ENCODE data around the gene USF2. TPM values are rescaled to one million over a fixed set of nuclear protein-coding genes. Genes with fewer than 3 reads are reported as not detected.

USF2 gene
- total and polyA plus RNA-seq, 2 of the 4 experiments (the other 2 are of a cell fraction), result 21.3 to 65.6 TPM

DNA sequence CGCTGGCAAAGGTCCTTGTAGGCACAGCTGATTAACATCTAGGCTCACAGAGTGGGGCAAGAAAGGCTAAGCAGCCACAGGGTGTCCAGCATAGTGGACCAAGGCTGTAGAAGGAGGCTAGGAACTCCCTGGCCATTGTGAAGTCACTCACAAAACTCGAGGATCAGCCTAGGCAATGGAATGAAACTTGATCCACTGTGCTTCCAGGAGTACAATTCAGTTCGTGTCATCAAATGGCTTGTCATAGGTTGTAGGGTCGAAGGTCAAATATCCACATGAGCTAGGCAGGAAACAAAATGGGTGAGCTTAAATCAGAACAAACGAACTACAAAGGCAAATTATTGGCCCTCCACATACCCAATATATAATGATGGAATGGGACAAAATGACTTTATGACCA, 35.9 kb upstream of the USF2 start:
- Histone ChIP-seq H3K18ac (ENCODE audit: low read depth, low read length) (no peak overlapping the region), H2AK9ac (replicated peaks; ENCODE audit: low read depth, low read length, poor library complexity) (no peak overlapping the region), H3K27ac (ENCODE audit: insufficient read depth, low read length) (no peak overlapping the region), H3K36me3 (ENCODE audit: control insufficient read depth, insufficient read depth, low read length) (no peaks in the 10 kb centered on the region), H3K9me3 (ENCODE audit: control insufficient read depth, insufficient read depth, low read length) (no peaks in the 10 kb centered on the region), H3K4ac (ENCODE audit: low read depth, low read length) (no peak overlapping the region), H4K20me1 (ENCODE audit: insufficient read depth, low read length) (no peaks in the 10 kb centered on the region), H4K8ac (ENCODE audit: low read depth in 2 of 2, low read length in 2 of 2) (no peak overlapping the region), H2AFZ (replicated peaks; ENCODE audit: low read length, poor library complexity) (no peak overlapping the region), H3K4me3 (ENCODE audit: insufficient read depth, low read depth, low read length) (no peak overlapping the region), H4K91ac (ENCODE audit: insufficient read depth, low read depth, low read length) (no peak overlapping the region), H4K5ac (ENCODE audit: low read depth, low read length) (no peak overlapping the region), H3K4me1 (ENCODE audit: control insufficient read depth, insufficient read depth, low read length) (no peaks in the 10 kb centered on the region), H3K23ac (ENCODE audit: low read depth, low read length) (no peak overlapping the region), H2BK15ac (ENCODE audit: low read depth, low read length) (no peak overlapping the region), H3K4me2 (ENCODE audit: low read depth, low read length) (no peak overlapping the region), H3K9ac (ENCODE audit: low read depth, low read length) (no peak overlapping the region), H2AK5ac (ENCODE audit: low read depth, low read length) (no peak overlapping the region), H3K14ac (replicated peaks; ENCODE audit: low read depth, low read length) (no peak overlapping the region), H3K56ac (ENCODE audit: extremely low read depth, insufficient read depth, low read length) (no peak overlapping the region), H2BK120ac (ENCODE audit: low read depth, low read length) (no peak overlapping the region), H3K27me3 (ENCODE audit: control insufficient read depth, insufficient read depth, low read length) (no peaks in the 10 kb centered on the region; the same call in 1 of the 2 replicates), H2BK20ac (ENCODE audit: low read depth, low read length) (no peak overlapping the region), H2BK5ac (ENCODE audit: low read depth, low read length, poor library complexity, severe bottlenecking) (no peak overlapping the region), H3K79me1 (ENCODE audit: low read depth in 1 of 2, low read length in 2 of 2) (no peaks in the 10 kb centered on the region), H3K9me1 (ENCODE audit: insufficient read depth, low read length) (no peaks in the 10 kb centered on the region)
- no peak for ATAC-seq (ENCODE audit: low read depth)
- dilution Hi-C loops (cut with HindIII; ENCODE audit: low sequenced_read_pairs, unreplicated experiment) (no loop called here), intact Hi-C loops (cut with micrococcal nuclease) (no loop called here), in situ Hi-C loops (cut with MboI; ENCODE audit: low sequenced_read_pairs) (no loop called here)
- DNase-seq, result no peak
- CTCF ChIA-PET, result no interaction called here
- TF ChIP-seq ELK1 (IDR thresholded peaks at IDR 0.05; ENCODE audit: borderline replicate concordance, low read depth, low read length) (no peak), CHD1 (IDR thresholded peaks at IDR 0.05; ENCODE audit: low read depth, low read length) (no peak), POLR2A (IDR thresholded peaks at IDR 0.05; ENCODE audit: low read depth, low read length) (no peak), FOS (IDR thresholded peaks at IDR 0.05; ENCODE audit: low read depth, low read length) (no peak)
- POLR2A ChIA-PET (ENCODE audit: unreplicated experiment), result no interaction called here
- BruUV-seq (replicated peaks), result no TSS peak
- WGBS, 2 experiments (ENCODE audit: extremely low coverage in 2 of 2, insufficient read length in 1 of 2), result 33% methylated on average over 1 of the region's 5 CpGs; no CpG with 5 or more reads in 1 of the 2 experiments

Data from IMR-90 (cell line).